GM21447 (cell line): ENCODE data around the gene VPS52.

ENCODE experiments used
- ATAC-seq: cut with Tn5 transposase; IDR thresholded peaks from one replicate; pipeline ENCODE4 v1.9.1; 2021; ENCODE audit not compliant: unreplicated experiment

Gene VPS52

DNA sequence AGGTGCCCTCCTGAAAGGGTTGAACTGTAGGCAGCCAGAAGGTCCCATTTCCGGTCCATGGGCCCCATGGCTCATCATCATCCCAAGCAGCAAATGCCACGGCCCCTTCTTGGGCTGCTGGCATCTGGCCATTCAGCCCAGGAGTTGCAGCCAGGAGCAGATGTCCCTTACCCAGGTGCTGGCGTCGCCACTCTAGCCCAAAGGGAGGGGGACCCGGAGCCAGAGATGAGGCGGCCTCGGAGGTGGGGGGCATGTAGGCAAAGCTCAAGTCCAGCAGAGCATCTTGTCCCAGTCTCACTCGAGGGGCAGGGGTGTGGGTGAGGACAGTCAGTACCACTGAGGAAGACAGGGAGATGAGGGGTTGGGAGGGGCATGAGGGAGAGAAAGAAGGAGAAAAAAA is 33.4 kb upstream of the VPS52 start:
- no peak for ATAC-seq

DNA sequence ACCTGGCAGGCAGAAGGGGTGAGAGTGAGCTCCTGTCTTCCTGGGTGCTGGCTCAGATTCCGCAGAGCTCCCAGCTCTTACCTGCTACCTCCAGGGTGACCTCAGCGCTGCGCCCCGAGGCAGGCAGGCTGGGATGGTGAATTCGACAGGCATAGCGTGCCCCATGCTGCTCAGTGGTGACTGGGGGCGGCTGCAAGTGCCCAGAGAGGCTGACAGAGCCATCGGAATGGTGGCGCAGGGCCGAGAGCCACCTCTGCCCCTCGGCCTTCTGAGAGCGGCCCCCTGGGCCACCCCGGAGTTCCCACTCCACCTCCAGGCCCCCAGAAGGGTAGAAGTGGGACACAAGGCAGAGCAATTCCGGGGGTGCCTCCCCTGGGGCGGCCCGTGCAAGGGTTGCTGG is 32.5 kb upstream of the VPS52 start:
- no peak for ATAC-seq

DNA sequence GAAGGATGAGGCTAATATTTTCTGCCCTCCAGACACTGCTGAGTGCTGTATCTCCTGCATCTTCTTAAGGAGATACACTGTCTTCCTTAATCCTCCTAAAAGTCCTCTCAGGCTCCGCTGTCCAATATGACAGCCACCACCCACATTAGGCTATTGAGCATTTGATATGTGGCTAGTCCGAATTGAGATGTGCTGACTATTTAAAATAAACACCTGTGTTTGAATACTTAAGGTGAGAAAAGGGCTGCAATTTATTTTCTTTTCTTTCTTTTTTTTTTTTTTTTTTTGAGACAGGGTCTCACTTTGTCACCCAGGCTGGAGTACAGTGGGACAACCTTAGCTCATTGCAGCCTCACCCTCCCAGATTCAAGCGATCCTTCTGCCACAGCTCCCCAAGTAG is 30.2 kb upstream of the VPS52 start:
- ATAC-seq, result no peak

DNA sequence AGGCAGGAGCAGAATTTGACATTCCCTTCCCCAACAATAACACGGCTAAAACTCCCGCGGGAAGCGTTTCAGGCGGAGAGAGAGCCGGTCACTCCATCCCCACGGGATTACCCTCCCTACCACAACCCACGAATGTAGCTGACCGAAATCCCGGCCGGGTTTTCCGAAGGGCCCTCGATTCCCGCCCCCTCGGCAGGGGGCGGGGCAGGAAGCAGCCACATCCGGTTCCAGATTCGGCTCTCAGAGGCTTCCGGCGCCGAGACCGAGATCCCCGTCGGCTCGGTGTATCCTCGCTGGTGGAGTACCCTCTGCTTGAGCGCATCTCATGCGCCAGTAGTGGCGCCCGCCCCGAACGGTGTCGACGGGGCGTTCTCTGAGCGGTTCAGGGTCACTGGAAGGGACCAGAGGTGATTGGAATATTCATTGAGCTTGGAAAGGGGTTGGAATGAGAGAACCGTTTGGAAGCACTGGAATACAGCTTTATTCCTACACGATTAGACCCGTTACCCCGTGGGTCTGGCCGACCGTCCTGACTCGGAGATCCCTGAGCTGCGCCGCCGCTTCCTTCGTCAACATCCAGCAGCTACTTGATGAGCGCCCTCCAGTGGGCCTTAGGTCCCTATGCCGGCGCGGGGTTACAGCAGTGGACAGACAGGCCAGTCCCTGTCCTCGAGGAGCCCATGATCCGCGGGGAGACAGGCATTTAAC is 27.7 kb upstream of the VPS52 start:
- peak; percentile 69 for ATAC-seq

DNA sequence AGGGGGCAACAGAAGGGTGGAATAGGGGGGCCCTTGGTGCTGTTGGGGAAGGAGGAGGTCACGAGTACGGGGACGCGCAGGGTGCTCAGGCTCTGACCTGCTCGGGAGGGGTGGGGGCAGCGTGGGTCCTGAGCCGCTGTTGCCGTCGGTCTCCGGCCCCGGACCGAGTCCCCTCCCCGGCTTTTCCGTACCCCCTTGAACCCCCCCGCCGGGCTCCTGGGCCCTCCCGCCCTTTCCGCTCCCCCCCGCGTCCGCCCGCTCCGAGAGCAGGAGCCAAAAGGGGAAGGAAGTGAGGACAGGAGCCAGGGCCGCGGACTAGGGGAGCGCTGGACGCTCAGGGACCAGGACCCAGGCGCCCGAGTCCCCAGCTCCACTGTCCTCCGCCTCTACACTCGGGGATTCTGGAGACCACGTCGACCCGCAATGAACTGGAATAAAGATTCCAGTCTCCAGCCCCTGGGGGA is 27.1 kb upstream of the VPS52 start, which contains the start of gene RGL2:
Gene RGL2, minus strand, starts transcription at position 170 of the 464 bp plus-strand sequence. CDS start 332 bp downstream, outside the sequence.
- ATAC-seq, result peak; percentile 12

DNA sequence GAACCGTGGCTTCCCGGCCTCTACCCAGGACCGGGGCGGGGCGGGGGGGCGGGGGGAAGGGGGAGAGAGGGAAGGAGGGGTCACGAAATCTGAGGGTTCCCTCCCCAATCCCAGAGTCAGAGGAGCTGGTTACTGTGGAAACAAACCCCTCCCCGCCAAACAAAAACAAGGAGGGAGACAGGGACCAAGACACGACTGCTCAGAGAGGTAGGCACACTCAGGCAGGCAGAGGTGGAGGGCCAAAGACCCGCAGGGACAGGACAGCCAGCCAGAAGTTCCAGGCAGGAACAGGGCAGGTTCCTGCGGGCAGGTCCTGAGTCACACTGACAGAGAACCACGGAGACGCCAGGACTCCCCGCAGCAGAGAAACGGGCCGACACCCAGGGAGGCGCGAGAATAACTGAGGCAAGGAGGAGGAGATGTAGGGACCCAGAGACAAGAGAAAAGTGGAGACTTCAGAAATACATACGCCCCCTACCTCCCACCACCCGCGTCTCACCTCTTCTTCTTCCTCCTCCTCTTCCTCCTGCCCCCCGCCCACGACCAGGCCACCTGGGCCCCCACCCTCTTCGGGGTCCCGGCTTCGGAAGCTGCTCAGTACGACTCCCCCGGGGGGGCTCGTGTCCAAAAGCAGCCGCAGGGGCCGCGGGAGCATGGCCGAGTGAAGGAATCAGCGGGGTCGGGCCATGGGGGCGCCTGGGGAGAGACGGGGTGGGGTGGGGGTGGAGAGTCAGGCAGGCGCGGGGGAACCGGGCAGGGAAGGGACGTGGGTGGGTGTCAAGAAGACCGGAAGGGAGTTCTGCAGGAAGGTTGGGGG is 26.5 kb upstream of the VPS52 start:
- no peak for ATAC-seq

DNA sequence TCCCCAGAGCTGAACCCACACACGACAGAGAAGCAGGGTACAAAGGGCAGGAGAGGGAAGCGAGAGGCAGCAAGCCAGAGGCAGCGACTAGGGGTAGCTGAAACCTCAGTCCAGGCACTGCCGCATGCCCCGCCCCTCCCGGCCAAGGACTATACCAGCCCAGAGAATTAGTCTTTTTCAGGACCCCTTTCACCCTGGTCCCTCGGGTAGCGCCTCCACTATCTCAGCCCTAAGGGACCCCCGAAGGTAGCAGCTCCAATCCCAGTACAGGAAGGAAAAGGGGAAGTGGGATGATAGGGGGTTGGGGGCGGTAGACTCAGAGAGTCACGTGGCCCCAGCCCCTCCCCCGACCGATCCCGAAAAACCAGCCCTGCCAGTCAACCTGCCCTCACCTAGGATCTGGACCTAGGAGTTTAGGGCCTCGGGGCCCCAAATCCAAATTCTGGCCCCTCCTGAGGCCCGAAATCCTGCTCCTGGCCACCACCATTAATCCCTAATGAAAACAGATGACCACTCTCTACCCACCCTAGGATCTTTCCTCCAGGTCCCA is 25.8 kb upstream of the VPS52 start:
- no peak for ATAC-seq

DNA sequence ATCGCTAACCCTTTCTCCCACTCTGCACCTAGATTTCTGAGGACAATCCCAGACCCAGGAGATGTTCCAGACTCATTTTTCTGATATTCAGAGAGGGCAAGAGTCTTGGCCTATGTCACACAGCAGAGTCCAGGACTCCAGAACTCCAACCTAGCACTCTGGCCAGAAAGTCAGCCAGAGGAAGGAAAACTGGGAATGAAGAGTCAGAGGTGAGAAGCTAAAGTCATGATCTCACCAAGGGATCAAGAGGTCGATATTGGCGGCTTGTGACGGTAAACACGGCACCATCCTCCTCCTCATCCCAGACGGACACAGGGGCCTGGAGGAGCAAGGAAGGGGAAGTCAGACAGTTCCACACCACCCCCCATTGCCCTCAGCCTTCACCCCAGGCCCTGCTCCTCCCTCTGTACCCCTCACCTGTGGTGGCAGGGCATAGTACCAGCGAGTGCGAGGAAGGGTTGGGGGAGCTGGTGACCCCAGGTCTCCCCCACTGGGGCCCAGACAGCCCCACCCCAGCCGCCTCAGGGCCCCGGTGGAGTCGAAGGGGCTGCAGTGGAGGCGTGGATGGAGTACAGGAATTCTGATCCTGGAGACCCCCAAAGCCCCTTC is 25.2 kb upstream of the VPS52 start:
- no peak for ATAC-seq

DNA sequence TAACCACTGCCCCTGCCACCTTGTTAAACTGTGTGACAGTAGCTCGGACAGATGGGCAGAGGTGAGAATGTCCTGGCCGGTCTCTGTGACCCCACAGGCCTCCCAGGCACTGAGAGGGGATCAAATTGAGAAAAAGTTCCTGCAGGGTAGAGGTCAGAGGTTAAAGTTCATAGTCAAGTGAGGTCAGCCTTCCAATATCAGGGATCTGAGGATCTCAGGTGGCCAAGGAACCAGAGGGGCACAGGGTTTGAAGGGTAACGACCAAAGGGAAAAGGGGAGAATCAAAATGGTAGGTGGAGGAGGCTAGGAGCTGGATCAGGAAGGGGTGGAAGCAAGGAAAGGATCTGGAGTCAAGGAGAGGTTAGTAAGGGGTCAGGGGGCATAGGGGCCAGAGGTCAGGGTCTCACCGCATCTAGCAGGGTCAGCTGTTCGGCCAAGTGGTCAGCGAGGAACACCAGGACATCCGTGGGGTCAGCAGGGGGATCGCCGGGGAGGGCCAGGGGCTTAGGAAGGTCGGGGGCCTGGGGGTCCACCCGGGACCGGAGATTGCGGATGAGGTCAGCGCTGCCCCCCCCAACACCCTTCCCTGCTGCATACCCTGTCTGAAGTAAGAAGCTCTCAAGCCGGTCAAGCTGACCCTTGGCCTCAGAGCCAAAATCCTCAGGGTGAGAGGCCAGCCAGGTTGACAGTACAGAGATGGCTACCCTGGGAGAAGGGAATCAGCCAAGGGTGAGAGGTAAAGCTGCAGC is 24.1 kb upstream of the VPS52 start:
- no peak for ATAC-seq

DNA sequence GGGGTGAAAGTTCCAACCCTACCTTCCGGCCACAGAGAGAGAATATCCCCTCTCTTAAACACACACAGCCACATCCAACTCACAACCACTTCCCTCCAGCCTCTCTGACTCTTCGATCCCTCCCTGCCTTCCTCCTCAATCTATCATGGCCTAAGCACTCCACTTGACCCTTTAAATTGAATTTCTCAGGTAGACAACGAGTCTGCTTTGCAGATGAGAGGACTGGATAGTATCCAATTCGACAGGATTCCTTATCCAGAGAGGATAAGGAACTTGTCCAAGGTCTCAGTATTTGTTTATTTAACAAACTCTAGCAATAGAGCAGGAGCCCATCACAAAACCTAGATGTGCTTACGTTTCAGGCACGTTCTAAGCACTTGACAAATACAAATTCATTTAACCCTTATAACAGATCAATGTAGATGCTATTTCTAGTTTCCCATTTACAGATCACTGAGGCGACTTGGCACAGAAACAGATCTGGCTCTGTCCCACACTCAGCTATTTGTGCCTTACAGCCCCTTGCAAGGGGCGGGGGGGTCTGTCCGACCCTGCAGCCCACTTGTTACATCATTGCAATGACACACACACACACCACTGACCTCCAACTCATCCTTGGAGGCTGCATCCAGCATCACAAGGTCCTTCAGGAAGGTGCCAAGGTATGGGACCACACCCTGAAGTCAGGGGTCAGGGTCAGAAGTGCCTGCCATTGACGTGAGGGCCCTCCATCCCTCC is 22.6 kb upstream of the VPS52 start:
- no peak for ATAC-seq

DNA sequence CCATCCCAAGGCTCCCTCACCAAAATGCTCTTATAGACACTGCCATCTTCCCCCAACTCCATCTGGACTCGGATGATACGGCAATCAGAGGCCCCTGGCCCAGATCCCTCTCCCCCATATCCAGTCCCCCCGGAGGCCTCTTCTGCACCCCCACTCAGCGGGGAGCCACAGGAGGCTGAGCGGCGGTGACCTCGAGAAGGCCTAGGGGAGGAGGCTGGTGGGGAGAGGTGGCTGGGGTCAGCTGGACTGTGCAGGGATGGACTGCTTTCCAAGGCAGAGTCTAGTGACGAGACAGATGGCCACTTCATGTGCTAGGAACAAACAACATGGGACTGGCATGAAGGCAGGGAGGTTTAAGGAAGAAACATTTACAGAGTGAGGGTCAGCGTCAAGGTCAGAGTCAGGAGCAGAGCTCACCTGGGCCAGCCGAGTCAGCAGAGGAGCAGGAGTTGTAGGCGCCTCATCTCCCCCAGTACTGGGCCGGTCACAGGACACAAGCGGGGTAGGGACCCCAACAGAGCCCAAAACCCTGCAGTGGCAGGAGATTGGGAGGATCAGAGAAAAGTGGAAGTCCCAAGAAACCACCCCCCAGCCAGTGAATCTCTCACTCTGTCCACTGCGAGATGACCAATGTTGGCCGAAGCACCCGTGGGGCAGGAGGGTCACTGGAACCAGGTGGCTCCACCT is 21.5 kb upstream of the VPS52 start:
- no peak for ATAC-seq

DNA sequence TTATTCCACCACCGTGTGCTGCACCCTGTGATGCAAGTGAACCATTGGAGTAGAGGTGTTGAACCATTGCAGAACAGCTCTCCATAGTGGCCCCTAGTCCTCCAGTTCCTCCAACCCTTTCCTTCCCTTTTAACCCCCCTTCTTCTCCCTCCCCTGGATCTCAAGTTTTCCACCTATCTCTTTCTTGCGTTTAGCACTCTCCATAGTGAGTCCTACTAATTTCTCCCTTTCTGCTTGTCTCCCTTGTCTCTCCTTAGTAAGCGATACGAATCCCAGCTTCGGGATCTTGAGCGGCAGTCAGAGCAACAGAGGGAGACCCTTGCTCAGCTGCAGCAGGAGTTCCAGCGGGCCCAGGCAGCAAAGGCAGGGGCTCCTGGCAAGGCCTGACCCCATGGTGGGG is 18.8 kb upstream of the VPS52 start:
- ATAC-seq, result no peak

DNA sequence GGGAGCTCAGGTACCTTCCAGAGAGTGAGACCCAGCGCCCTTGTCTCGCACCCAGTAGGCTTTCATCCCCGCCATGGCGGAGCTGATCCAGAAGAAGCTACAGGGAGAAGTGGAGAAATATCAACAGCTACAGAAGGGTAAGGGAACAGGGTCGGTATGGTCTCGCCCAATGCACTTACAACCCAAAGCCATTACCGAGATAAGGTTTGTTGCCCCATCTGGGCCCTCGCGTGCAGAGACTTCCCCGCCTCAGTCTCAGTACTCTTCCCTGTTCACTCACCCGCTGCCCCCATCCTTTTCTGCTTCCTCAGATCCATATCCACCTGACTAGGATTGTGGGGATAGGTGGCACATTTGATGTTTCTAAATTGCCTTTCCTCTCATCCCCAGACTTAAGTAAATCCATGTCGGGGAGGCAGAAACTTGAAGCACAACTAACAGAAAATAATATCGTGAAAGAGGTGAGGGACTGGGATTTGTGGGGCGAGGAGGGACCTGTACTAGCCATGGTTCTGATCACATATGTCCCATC is 18.2 kb upstream of the VPS52 start:
- no peak for ATAC-seq

DNA sequence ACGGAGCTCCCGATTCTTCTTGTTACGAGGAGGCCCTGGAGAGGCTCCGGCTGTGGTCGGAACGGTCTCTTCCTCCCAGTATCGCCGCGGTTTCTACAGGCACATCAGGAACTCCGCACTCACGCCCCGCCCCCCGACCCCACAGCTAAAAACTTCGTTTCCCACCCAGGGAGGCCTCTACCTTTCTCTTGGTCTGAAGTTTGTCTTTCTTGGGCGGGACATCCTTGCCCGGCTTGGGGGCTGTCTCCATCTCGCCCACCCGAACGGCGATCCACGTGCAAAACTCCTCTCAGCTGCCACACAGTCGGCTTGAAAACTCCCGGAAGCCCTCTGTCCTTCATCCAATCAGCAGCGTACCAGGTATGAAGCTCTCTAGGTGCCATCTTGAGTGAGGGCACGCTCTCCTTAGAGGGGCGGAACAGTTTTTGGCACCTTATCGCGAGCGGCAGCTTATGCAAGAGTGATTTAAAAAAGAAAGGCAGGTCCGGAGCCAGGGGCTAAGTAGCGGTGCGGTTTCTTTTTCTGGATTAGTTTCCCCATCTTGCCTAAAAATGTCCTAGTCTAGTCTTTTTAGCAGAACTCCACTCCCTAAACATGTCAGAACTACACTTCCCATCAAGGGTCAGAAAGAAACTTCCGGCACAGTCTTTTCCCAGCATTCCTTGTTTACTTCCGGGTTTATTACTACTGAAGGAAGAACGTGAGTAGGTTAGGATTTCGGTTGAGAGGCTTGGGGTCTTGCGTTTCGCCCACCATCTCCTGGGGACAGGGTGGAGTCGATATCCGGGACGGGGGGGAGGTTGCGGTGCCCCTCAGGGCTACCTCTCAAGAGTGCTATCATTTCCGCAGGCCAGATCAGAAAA is 17.5 kb upstream of the VPS52 start, which contains the start of the genes PFDN6 and WDR46:
Gene PFDN6, plus strand, starts transcription at position 681 of the 863 bp plus-strand sequence. CDS start 256 bp downstream, outside the sequence.
Gene WDR46, minus strand, starts transcription at position 319 of the 863 bp plus-strand sequence. Its CDS starts 69 bp downstream, at position 250.
- peak; percentile 86 for ATAC-seq

DNA sequence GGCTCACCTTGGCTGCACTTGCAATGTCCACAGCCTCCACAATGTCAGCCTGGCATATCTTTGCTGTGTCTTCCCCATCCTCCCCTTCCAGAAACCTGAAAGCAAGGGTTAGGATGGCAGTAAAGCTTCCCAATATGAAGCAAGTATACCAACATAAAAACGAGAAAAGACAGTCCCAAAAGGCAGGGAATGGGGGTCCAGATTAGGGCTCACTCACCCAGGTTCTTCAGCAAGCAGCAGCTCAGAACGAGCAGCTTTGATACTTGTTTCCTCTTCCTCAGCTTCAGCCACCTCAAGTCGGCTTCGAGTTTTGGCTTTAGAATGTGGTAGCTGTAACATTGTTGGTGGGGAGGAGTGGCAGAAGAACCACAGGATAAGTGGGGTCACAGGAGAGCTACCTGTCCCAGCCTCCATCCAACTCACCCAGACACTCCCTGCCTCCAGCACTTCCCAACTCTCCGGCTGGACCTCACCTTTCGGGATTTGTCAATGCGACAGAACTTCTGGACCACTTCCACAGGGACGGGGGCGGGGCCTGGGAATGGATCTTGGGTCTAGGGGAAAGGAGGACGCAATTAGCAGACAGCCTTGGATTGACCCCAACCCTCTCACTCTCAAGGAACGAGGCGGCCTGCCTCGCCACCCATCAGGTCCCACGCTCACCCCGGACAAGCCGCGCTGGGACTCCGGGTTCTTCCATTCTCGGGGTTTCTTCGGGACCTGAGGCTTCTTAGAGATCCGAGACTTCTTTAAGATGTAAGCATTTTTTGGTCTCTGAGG is 16.7 kb upstream of the VPS52 start:
- no peak for ATAC-seq

DNA sequence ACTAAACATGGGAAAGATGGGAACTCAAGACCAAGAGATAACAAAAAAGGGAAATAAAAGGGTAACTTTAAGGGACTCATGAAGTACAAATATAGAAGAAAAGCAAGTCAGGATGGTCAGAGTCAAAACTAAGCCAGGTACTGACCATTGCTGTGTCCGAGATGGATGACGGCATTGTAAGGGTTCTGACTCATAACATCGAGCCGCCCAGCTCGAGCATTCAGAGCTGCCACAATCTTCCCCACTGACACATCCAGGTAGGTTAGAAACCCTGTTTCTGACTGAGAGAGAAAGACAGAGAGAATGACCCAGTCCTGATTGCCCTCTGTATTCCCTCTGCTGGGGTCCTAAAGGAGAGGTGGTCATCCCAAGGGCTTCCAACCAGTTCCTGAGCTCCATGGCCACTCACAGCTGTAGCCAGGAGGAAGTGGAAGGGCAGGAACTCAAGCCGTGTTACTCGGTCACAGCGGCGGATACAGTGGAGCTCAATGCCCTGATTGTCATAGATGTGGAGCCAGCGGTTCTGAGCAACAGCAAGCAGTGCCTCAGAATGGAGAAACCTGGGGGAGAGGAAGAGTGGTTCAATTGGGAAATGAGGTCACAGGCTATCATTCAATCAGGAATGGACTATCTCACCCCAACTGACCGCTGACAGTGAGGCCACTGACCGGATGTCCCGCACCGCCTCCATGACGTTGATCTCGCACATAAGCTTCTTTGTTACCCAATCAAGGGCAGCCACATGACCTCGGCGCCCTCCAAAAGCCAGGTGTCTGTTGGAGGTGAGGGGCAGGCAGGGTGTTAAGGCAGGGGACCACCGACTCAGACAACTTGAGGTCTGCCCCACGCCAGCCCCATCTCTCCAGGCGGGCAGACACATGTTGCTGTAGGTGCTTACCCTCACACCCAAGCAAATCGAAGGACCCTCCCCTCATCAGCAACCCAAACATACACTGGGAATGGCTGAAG is 15.6 kb upstream of the VPS52 start:
- ATAC-seq, result no peak
